ENCODE results near the gene PABPN1L.
"Not testable (repeated sequence)": the region's sequence is repeated elsewhere in the genome, so short reads cannot be mapped to it uniquely, and the experiment has no call there.

The PABPN1L gene

GRCh38 chr16:88823646-88824045 is 42.8 kb downstream of the PABPN1L start:
- not testable (repeated sequence) for DNase-seq

- no peak for DNase-seq
Observed at GRCh38 chr16:88822281-88823040, 44.0 kb downstream of the PABPN1L start.

- DNase-seq: no peak
Observed at GRCh38 chr16:88821168-88821850, 45.2 kb downstream of the PABPN1L start.

GRCh38 chr16:88820385-88821025 is 46.0 kb downstream of the PABPN1L start:
- DNase-seq: no peak

GRCh38 chr16:88819126-88819525 is 47.3 kb downstream of the PABPN1L start:
- no peak for DNase-seq

- no peak for DNase-seq
Observed at GRCh38 chr16:88818575-88818874, 47.9 kb downstream of the PABPN1L start.

- no peak for DNase-seq
Observed at GRCh38 chr16:88817785-88818574, 48.5 kb downstream of the PABPN1L start.

- DNase-seq: no peak
Observed at GRCh38 chr16:88816736-88817535, 49.5 kb downstream of the PABPN1L start.

- no peak for DNase-seq
Observed at GRCh38 chr16:88815901-88816589, 50.4 kb downstream of the PABPN1L start.

- DNase-seq: no peak
Observed at GRCh38 chr16:88815227-88815626, 51.2 kb downstream of the PABPN1L start.

GRCh38 chr16:88814144-88814502 is 52.3 kb downstream of the PABPN1L start:
- no peak for DNase-seq

All from NCI-H2081 treated with DMSO at 0.1 percent for 48 hours (cell line).